LNCAP (cell line): ENCODE results near the gene TCEANC2.

Experiments used
- CTCF ChIP-seq: fragments of 450-650 bp; IDR thresholded peaks from 2 replicates; pipeline ENCODE4 v1.5.1; 2017; ENCODE audit warnings: mild to moderate bottlenecking

TCEANC2 gene

DNA sequence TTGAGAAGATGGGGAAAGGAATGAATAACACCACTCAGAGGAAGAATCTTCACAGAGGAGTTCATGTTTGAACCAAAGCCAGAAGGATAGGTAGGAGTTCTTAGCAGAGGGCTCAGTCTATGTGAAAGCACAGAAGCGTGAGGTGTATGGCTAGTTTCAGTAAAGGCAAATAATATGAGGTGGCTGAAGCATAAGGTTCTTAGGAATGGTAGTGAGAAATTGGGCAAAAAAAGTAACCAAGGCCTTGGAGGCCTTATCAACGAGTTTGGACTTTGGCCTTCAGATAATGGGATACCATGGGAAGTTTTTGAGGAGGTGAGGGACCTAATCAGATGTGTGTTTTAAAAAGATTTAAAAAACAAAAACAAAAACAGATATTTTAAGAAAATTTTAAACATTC is 47.1 kb downstream of the TCEANC2 start:
- no peak for TF ChIP-seq CTCF

DNA sequence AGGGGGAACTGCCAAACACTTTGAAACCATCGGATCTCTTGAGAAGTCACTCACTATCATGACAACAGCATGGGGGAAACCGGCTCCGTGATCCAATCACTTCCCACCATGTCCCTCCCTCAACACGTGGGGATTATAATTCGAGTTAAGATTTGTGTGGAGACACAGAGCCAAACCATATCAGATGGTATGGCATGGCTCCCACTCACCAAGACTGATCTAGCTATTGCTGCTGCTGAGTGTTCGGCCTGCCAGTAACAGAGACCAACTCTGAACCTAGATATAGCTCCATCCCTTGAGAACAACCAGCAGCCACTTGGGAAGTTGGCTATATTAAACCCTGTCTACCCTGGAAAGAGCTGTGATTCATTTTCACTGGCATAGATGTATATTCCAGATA is 50.0 kb downstream of the TCEANC2 start:
- TF ChIP-seq CTCF = no peak

DNA sequence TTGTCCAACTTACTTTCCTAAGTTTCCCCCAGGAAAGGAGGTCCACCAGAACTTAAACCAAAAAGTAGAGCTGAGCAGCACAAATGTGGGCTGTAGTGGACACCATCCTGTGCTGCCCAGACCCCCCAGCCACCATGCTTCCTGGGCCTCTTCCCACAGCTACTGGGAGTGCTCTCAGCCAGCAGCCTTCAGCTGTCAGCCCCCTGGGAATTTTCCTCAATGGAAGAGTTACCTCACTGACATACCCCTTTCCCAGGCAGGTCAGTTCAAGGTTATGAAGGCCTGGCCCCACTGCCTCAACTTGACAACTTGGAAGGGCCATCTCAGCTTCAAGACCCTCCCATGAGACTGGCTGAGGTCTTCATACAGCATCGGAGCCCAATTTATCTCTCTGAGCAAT is 51.7 kb downstream of the TCEANC2 start:
- no peak for TF ChIP-seq CTCF

DNA sequence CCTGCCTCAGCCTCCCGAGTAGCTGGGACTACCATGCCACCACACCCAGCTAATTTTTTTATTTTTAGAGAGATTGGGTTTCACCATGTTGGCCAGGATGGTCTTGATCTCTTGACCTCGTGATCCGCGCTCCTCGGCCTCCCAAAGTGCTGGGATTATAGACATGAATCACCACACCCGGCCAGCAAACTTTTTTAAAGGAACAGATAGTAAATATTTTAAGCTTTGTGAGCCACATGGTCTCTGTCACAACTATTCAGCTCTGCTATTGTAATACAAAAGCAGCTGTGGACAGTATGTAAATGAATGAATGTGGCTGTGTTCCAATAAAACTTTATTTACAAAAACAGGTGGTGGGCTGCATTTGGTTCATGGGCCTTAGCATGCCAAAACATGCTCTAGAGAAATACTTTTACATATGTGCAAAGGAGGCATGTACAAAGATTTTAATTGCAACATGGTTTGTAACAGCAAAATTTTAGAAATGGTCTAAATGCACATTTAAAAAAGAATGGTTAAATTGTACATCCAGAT is 52.4 kb downstream of the TCEANC2 start:
- no peak for TF ChIP-seq CTCF

- TF ChIP-seq CTCF = 0 out of 2 replicates have a peak, but pooled peaks have one; percentile 14
Measured at GRCh38 chr1:54107131-54107530, 53.7 kb downstream of the TCEANC2 start.

GRCh38 chr1:54108156-54108555 is 54.7 kb downstream of the TCEANC2 start:
- no peak for TF ChIP-seq CTCF

DNA sequence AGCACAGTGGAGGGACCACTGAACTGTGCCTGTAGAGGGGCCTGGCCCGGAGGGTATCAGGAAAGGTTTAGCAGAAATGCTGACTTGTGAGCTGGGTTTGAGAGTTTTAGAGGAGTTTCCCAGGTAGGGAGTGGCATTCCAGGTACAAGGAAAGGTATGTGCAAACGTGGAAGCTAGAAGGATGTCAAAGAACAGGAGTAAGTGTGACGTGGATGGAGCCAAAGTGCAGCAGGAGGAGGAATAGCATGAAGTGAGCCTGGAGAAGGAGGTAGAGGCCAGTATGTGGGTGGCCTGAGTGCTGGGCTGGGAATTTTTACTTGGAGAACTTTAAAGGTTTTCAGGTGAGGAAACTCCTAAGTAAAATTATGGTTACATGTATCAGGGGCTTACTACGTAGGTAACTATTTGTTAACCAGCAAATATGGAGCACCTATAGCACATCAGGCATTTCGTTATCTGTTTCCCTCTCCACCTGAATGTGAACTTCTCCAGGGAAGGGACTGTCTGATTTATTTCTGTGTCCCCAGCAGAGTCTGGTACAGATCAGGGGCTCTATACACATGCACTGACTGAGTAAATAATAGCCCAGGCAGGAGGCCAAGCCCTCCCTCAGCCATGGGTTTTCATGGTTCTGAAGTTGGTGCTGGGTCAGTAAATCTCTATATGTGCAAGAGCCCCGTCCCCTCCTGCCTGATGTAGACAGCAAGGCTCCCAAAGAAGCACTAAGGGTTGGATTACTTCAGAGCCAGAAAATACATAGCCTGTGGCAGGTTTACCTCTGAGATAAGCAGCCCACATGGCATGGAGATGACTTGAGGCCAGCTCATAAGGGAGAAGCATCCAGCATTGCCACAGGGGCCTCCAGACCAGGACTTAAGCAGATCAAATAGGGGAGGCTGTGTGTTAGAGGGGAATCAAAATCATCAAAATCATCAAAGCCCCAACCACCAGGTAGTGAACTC is 56.0 kb downstream of the TCEANC2 start:
- no peak for TF ChIP-seq CTCF
